GM18499 (cell line): Measurements from ENCODE around the gene FAM3B.

Source experiments
- ATAC-seq: cut with Tn5 transposase; IDR thresholded peaks from one replicate; pipeline ENCODE4 v1.9.1; 2021; ENCODE audit warnings: moderate number of reproducible peaks; ENCODE audit not compliant: insufficient read depth, unreplicated experiment

Gene FAM3B

DNA sequence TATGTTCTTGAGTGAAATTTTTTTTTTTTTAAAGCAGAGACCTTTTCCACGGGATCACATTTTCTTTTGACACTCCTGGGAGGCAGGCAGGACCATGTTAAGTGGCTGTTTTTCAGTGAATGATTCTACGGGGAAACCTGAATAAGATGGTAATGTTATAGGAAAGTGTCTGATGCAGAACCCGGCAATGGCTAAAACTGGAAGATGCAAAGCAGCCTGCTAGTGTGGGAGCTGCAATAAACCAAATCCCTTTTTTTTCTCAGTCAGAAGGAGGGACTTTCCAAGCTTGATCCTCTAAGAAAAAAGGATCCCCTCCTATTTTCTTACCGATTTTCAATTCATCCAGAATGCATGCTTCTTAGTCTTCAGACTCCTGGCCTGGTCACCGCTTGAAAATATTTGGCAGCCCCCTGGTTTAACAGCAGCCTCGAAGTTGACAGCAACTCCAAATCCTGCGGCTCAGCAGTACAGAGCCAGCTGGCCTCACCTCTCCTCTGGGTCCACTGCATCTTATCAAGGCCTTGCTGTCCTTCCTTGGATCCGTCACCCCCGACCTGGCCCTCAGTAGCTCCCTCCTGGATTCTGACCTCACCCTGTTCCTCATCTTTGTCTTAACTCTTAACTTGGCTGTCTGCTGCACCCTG lies 50.8 kb downstream of the FAM3B start:
- peak; percentile 16 for ATAC-seq

DNA sequence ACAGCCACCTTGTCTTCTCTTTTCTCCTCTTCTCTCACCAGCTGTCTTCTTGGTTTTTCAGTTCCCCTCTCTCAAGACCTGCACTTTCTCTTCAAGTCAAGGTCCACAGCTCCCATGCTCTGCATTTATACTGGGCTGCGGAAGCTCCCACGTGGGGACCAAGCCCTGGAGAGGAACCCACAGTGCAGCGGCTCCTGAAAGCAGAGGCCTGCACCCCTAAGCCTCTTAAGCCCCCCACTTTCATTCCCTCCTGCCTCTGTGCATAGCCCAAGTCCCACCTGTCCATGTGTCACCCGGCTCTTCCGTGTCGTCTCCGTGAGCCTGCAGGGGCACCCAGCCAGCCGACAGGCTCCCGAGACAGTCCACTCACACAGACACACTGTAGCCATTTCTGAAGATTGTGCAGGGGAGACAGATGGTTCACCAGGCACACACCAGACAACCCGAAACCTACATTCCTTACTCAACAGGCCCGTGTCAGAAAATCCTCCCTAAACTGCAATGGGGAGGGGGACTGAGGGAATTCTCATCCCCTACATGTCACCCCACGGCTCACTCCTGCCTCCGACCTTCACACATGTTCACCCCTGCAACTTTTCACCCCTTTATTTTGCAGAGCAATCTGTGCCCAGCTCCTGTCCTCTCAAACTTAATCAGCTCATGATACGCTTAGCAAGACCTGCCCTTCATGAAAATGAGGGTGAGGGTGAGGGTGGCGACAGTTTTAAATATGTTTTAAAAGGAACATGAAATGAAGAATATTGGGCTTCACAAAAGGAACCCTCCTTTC lies 51.5 kb downstream of the FAM3B start:
- ATAC-seq: peak; percentile 30

DNA sequence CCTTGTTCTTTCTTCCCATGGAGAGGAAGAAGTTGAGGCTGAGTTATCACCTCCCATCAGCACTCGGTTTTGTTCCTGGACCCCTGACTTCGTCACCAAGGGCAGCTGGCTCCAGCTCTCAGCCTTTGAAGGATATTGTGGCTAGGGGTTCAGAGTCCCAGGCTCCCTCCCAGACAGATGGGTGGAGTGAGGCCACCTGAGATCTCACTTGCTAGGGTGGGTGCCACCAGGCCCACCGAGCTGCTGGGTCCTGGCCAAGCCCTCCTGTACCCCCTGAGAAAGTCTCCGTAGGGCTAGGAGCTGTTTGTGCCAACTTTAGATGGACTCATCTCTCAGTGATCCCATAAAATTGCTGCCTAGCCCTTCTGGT lies 52.1 kb downstream of the FAM3B start:
- no peak for ATAC-seq

DNA sequence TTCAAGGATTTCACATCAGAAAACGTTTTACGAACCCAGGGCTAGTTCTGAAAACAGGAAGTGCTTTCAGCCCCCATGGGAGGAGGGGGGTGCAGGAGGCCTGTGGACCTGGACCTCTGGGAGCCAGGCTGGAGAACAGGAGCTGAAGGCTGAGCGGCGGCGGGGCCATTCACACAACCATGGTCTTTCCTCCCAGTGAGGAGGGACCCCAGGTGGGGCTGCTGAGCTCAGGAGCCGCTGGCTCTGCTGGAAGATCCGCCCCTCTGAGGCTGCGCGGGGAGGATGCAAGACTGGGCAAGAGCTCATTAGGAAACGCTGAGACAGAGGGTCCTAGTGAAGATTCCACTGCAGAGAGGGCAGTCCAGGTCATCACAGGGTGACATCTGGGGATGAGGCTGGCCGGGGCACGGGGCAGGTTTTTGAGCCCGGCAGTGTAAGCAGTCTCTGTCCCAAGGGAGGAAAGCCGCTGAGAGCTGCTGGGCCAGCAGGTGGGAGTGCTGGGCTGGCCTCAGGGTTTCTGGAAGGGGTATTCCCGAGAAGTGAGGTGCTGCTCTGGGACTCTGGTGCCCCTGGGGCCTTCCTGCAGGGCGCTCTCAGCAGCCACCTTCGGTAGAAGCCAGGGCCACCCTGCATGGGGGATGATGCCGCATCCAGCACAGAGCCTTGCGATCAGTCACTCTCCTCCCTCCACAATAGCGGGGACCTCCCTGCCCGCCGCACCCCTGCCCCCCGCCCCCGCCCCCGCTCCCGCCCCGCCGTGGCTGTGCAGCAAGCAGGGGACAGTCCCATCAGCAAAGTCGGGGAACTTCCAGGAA lies 52.7 kb downstream of the FAM3B start:
- no peak for ATAC-seq

- ATAC-seq: no peak
Observed at GRCh38 chr21:41369920-41370839, 53.6 kb downstream of the FAM3B start.

- ATAC-seq: no peak
Observed at GRCh38 chr21:41370840-41371684, 54.5 kb downstream of the FAM3B start.

GRCh38 chr21:41371685-41372030 lies 55.1 kb downstream of the FAM3B start:
- ATAC-seq: no peak

DNA sequence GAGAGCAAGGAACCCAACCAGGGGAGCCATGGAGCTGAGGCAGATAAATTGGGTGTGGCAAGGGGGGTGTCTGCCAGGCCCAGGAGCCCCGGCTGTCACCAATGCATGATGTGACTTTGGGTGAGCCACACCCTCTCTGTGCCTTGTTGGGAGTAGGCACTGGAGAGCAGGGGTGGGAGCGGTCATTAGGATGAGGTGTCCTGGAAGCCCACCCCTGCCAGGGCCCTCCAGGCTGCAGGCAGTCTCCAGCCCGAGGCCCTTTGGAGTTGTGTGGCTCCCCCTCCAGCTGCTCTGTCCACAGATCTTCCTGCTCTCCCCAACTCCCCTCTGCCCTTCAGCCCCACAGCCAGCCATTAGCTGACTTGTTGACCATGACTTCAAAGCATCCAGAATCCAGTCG lies 56.7 kb downstream of the FAM3B start:
- no peak for ATAC-seq

DNA sequence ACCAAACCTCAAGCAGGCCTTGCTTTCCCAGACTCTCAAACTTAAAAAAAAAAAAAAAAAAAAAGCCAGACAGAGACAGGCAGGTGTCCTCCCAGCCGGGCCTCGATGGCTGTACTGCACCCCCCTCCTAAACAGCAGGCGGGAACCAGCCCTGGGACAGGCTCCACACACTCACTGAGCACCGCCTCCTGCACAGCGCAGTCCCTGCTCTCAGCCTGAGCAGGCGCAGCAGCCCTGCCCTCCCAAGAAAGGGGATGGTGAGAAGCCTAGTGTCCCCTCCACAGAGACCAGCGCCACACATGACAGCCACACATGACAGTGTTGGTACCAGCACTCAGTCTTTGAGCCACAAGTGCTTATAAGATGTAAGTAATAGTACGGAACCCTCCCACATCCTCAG lies 57.2 kb downstream of the FAM3B start:
- ATAC-seq: no peak

GRCh38 chr21:41374177-41374712 lies 57.6 kb downstream of the FAM3B start:
- ATAC-seq: no peak

DNA sequence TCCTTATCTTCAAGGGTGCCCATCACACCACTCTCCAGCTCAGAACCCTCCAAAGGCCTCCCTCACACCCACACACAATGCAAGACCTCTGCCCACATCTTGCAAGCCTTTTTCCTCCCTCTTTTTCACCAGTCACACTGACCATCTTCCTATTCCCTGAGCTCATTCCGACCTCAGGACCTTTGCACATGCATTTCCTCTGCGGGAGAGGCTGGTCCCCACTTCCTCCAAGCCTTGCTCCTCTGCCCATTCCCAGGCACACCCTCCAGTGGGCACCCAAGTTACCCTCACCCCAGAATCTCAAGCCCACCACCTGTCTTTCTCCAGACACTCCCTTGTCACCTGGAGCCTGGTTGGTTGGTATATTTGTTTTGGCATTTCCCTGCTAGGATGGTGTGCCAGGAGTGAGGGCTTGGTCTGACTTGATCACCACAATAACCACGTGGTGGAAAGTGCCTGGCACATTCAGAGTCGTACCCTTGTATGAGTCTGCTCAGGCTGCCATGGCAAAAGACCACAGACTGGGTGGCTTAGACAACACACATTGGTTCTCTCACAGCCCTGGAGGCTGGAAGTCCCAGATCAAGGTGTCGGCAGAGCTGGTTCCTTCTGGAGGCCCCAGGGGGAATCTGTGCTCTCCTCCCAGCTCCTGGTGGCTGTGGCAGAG lies 58.4 kb downstream of the FAM3B start:
- ATAC-seq: no peak

DNA sequence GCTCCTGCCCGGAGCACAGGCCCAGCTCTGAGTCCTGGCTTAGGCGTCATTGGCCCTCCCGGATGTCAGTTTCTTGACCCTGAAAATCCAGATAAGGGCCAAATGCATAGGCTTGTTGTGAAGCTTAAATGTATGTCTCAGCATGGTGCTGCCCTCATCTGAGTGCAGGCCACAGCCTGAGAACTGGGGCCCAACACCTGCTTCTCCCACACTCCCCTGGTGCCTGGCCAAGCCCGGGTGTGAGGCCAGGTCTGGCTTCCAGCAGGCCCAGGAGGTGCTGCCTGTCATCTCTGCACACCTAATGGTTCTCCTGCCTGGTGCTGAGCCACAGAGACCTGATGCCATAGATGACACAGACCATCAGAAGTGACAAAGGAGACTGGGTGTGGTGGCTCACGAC lies 59.3 kb downstream of the FAM3B start:
- no peak for ATAC-seq

DNA sequence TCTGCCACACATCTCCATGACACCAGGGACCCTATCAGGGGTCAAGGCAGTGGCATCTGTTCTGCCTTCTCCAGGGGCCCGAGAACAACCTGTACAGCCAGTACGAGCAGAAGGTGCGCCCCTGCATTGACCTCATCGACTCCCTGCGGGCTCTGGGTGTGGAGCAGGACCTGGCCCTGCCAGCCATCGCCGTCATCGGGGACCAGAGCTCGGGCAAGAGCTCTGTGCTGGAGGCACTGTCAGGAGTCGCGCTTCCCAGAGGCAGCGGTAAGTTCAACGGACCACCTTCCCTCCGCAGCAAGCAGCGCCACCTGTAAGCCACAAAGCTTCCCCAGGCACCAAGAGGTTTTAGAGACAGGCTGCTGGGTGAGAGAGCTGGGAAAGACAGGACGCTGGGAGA lies 61.1 kb downstream of the FAM3B start:
- no peak for ATAC-seq

GRCh38 chr21:41378849-41379248 lies 62.2 kb downstream of the FAM3B start:
- ATAC-seq: no peak

DNA sequence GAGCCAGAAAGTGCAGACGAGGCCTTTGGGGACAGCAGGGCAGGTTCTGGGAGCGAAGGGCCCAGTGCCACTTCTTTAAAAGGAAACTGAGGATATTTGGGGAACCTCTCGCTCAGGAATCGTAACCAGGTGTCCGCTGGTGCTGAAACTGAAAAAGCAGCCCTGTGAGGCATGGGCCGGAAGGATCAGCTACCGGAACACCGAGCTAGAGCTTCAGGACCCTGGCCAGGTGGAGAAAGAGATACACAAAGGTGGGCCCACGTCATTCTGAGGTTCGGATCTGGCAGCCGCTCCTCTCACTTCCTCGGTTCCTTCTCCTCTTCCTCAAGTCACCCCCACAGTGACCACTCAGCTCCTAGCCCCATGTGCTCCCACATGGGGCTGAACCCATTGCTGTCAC lies 63.3 kb downstream of the FAM3B start:
- ATAC-seq: no peak

DNA sequence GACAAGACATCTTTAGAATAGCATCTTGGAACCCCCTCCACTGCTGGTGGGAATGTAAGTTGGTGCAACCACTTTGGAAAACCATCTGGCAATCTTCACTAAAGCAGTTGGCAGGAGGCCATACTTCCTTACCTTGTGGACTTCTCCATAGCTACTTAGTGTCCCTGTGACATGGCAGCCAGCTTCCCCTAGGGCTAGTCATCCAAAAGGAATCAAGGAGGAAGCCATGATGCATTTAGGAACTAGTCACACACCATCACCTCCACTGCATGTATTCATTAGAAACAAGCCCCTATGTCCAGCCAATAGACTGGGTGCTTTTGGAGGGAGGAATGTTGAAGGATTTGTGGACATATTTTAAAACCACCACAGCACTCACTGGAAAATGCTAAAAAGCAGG lies 65.1 kb downstream of the FAM3B start:
- ATAC-seq: no peak

DNA sequence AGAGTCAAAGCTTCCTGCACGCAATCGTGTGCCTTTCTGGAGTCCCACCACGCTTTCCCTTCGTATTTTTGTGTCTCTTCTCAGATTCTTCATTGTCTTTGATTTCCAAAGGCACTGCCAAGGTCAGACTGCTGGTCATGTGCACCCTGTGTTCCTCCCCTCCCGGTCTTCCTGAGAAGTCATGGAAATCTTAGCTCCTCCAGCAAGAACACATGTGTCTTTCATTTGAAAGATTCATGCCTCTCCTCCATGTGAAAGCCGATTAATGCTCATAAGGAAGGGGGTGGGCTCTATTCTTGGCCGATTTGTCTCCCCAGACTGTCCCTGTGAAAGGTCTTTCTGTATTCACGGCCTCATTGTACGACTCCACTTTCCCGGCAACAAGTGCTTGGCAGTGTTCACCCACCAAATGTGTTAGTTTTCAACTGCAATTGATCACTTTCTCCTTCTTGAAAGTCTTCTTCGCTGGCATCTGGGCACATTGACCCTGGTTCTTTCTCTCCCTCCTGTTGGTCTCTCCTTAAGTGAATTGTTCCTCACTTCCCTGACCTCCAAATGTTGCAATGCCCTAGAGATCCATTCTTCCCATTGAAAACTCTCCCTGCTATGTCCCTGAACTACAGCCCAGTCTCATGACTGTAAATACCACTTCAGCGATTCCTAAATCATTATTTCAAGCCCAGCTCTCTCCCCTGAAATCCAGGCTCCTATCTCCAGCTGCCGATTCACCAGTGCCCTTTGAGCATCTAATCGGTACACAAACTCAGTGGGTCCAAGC lies 70.6 kb downstream of the FAM3B start:
- no peak for ATAC-seq

DNA sequence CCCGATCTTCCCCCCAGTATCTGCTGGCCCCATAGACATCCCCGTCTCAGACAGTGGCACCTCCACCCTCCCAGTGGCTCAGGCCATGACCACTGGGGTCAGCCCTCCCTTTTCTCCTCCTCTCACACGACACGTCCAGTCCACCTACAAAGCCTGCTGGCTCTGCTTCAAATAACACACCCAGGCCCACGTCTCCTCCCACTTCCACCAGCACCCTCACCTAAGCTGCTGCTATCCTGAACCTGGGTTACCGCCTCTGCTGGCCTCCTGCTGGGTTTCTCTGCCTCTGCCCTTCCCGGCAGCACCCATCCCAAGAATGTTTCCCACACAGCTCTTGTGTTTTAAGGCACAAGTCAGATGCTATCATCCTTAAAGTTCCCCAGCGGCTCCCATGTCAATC lies 71.2 kb downstream of the FAM3B start:
- ATAC-seq: no peak
